DOHH2 (cell line): ENCODE measurements around the gene MEGF11.

ENCODE experiments used
- CTCF ChIP-seq: fragments of 200-600 bp; sonication (generic); IDR thresholded peaks from one replicate; pipeline ENCODE4 v1.5.1; 2014; ENCODE audit warnings: antibody characterized with exemption, mild to moderate bottlenecking, low read depth, low read length; ENCODE audit not compliant: poor library complexity, severe bottlenecking
- EZH2phosphoT487 ChIP-seq: fragments of 200-600 bp; sonication (generic); IDR thresholded peaks from 2 replicates; pipeline ENCODE4 v1.6.1; 2017; ENCODE audit warnings: borderline replicate concordance, mild to moderate bottlenecking, antibody characterized with exemption, low read length, moderate library complexity, mixed read lengths

DNA sequence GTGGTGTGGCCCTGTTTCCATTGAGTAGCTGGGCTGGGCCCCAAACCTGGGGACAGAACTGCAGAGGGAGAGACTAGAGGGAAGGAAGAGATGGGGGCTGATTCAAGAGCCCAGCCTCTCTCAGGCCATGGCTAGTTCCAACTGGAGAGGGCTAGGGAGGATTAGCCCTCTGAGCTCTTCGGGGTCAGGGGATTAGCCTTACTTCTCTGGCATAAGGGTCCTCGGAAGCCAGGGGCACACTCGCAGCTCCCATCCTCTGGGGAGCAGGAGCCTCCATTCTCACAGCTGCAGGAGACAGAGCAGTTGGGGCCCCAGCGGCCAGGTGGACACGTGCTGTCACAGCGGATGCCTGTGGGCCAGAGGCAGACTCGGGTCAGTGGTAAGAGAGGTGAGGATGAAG is 330.9 kb downstream of the MEGF11 start:
- TF ChIP-seq CTCF (no peak), EZH2phosphoT487 (no peak)
